GM21576 (cell line): ENCODE measurements around the gene RGSL1.
"Not testable (repeated sequence)": the region's sequence is repeated elsewhere in the genome, so short reads cannot be mapped to it uniquely, and the experiment has no call there.

ENCODE experiments used
- ATAC-seq: cut with Tn5 transposase; IDR thresholded peaks from one replicate; pipeline ENCODE4 v1.9.1; 2021; ENCODE audit warnings: mild to moderate bottlenecking, moderate library complexity; ENCODE audit not compliant: unreplicated experiment

RGSL1 gene

GRCh38 chr1:182446033-182446669 lies 3.8 kb upstream of the RGSL1 start:
- ATAC-seq, result peak; percentile 54

GRCh38 chr1:182447124-182447523 lies 2.8 kb upstream of the RGSL1 start:
- ATAC-seq, result not testable (repeated sequence)

- no peak for ATAC-seq
These were observed 2.3 kb upstream of the RGSL1 start for GRCh38 chr1:182447660-182448059.

DNA sequence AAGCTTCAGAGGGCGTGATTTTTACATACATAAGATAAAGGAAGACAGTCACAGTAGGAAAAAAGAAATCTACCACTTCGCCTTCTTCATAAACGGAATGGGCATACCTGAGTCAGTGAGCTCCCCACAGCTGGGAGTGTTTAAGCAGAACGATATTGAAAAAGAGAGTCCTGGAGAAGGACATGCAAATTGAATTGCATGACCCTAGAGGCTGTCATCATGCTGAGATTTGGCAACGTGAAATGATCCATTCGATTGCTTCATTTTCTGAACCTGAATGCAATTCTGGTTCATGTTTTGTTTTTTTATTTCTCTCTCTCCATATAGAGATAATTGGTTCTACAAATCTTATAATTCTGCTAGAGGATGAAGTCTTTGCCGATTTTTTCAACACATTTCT lies 3.7 kb downstream of the RGSL1 start:
- ATAC-seq, result no peak

- no peak for ATAC-seq
These were observed 7.9 kb downstream of the RGSL1 start for GRCh38 chr1:182457844-182458243.

GRCh38 chr1:182459949-182460348 lies 10.0 kb downstream of the RGSL1 start:
- no peak for ATAC-seq

- ATAC-seq, result no peak
These were observed 10.6 kb downstream of the RGSL1 start for GRCh38 chr1:182460550-182460951.

- no peak for ATAC-seq
These were observed 23.6 kb downstream of the RGSL1 start for GRCh38 chr1:182473556-182473955.

GRCh38 chr1:182476625-182477024 lies 26.7 kb downstream of the RGSL1 start:
- no peak for ATAC-seq

- ATAC-seq, result no peak
These were observed 28.3 kb downstream of the RGSL1 start for GRCh38 chr1:182478238-182478637.

DNA sequence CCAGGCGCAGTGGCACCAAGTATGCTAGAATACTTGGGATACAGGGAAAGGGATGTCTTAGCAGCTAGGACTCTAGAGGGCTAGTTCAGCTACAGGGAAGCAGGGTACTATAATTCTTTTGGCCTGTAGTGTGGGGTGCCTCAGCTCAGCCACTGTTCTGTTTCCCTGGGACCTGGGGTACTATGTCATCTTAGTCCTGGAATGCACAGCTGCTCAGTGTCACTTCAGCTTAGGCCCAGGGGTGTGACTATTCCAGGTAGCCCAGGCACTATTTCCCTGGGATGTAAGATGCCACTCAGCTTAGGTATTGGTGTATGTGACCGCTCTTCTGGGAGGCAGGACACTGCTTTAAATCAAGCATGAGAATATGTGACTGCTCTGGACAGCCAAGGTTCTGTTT lies 34.1 kb downstream of the RGSL1 start:
- ATAC-seq, result peak; percentile 13

- ATAC-seq, result peak; percentile 98
These were observed 34.7 kb downstream of the RGSL1 start for GRCh38 chr1:182484531-182485257.

- no peak for ATAC-seq
These were observed 35.9 kb downstream of the RGSL1 start for GRCh38 chr1:182485861-182486260.

DNA sequence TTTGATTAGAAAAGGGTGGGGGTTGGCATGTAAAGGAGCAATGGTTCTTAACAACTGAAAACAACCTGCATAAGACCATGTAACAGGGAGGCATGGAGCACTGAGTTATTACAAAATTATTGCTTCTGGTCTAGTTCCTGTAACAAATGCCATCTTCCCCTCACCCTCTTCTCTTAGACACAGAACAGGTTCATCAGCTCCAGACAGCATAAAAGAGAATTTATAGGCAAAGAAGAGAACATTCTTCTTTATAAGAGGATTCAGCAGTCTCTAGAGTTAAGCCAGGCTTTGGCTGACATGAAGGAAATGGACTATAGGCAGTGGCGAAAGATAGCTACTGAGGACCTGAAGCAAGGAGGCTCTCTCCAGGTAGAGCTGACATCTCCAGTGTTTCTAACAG lies 38.9 kb downstream of the RGSL1 start:
- ATAC-seq, result no peak

- ATAC-seq, result no peak
These were observed 43.1 kb downstream of the RGSL1 start for GRCh38 chr1:182493063-182493462.

GRCh38 chr1:182495002-182495401 lies 45.1 kb downstream of the RGSL1 start:
- no peak for ATAC-seq

DNA sequence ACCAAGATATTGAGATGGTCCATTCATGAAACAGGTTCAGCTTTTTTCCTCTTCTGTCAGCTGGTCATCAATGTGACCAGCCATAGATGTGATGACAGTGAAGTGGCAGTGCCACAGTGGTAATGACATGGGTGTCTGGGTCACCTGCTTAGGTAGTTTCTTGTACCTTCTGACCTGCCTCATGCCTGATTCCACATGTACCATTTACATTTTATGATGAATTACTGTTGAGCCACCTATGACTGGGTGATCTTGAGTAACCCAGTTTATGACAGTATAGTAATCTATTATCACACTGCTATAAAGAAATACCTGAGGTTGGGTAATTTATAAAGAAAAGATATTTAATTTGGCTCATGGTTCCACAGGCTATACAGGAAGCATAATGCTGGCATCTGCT lies 45.7 kb downstream of the RGSL1 start:
- no peak for ATAC-seq

DNA sequence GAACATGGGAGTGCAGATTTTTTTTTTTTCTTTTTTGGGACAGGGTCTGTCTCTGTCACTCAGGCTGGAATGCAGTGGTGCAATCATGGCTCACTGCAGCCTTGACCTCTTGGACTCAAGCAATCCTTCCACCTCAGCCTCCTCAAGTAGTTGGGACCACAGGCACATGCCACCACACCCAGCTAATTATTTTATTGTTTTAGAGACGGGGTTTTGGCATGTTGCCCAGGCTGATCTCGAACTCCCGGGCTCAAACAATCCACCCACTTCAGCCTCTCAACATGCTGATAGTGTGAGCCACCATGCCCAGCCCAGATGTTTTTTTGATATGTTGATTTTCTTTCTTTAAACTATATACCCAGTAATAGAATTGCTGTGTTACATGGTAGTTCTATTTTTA lies 57.7 kb downstream of the RGSL1 start:
- ATAC-seq, result no peak

- ATAC-seq, result no peak
These were observed 65.6 kb downstream of the RGSL1 start for GRCh38 chr1:182515556-182515955.

- ATAC-seq, result no peak
These were observed 70.8 kb downstream of the RGSL1 start for GRCh38 chr1:182520736-182521135.

DNA sequence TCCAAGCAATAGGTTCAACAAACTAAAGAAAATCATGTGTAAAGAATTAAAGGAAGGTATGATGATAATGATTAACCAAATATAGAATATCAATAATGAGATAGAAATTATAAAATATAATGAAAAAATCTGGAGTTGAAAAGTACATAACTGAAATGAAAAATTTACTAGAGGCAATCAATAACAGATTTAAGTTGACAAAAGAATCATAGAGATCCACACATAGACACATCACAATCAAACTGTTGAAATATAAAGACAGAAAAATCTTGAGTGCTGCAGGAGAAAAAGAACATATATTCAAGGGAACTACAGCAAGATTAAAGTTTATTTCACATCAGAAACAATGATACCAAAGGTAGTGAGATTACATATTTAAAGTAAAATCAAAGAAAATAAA lies 75.4 kb downstream of the RGSL1 start:
- no peak for ATAC-seq

DNA sequence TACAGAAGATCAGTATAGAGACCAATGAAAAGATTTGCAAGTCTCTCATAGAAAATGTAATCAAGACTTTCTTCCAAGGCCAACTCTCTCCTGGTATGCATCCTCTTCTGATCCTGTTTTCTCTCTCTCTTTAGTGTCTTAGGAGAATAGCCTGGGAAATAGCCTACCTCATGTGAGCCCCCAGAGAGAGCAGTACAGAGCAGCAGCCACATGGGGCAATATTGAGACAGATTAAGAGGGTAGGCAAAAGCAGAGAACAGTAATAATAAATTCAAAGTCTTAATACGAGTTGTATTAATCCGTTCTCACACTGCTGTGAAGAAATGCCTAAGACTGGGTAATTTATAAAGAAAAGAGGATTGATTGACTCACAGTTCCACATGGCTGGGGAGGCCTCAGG lies 77.7 kb downstream of the RGSL1 start:
- ATAC-seq, result no peak

DNA sequence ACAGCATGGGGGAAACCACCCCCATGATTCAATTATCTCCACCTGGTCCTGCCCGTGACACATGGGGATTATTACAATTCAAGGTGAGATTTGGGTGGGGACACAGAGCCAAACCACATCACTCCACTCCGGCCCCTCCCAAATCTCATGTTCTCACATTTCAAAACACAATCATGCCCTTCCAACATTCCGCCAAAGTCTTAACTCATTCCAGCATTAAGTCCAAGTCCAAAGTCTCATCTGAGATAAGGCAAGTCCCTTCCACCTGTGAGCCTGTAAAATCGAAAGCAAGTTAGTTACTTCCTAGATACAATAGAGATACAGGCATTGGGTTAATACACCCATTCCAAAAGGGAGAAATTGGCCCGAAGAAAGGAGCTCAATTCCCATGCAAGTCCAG lies 78.3 kb downstream of the RGSL1 start:
- ATAC-seq, result not testable (repeated sequence)
